ENCODE results near the gene QRICH1. TPM values are rescaled to one million over a fixed set of nuclear protein-coding genes. Genes with fewer than 3 reads are reported as not detected.
A peak's percentile ranks its signal among the peaks of the same experiment; 100 is the strongest.

QRICH1 gene
- total and polyA plus RNA-seq, 2 of the 13 experiments (the other 11 are each of a cell fraction or from before 2014, with no cell fraction given), result 52.6 to 102 TPM

GRCh38 chr3:49093853-49094767, at the start of gene QRICH1 (continued):
- TF ChIP-seq ARID5B (CRISPR knock-in tag; IDR thresholded peaks at IDR 0.05) (peak; percentile 28), ISX (CRISPR knock-in tag; conservative IDR thresholded peaks at IDR 0.05) (no peak), ZNF784 (CRISPR knock-in tag; IDR thresholded peaks at IDR 0.05; ENCODE audit: borderline replicate concordance) (peak; percentile 77), FLYWCH1 (CRISPR knock-in tag; IDR thresholded peaks at IDR 0.05) (no peak), PITX1 (CRISPR knock-in tag; IDR thresholded peaks at IDR 0.05) (peak; percentile 69; the same call in 1 of the 2 replicates), SIX1 (CRISPR knock-in tag; IDR thresholded peaks at IDR 0.05; ENCODE audit: borderline replicate concordance) (0 out of 2 replicates have a peak, but pooled peaks have one; percentile 43), EED (CRISPR knock-in tag; IDR thresholded peaks at IDR 0.05) (peak; percentile 26; the same call in 1 of the 2 replicates), ZNF724P (CRISPR knock-in tag; IDR thresholded peaks at IDR 0.05; ENCODE audit: borderline replicate concordance) (no peak), MED1 (CRISPR knock-in tag; IDR thresholded peaks at IDR 0.05) (peak; percentile 60), ZNF841 (CRISPR knock-in tag; IDR thresholded peaks at IDR 0.05; ENCODE audit: borderline replicate concordance) (no peak), REPIN1 (CRISPR knock-in tag; IDR thresholded peaks at IDR 0.05; ENCODE audit: borderline replicate concordance, low read depth) (peak; percentile 79; the same call in 1 of the 2 replicates), SMAD3 (CRISPR knock-in tag; IDR thresholded peaks at IDR 0.05) (peak; percentile 43), TRIM24 (CRISPR knock-in tag; IDR thresholded peaks at IDR 0.05) (no peak), GMEB1 (CRISPR knock-in tag; IDR thresholded peaks at IDR 0.05; ENCODE audit: borderline replicate concordance) (peak; percentile 66; the same call in 1 of the 2 replicates), CEBPG (CRISPR knock-in tag; IDR thresholded peaks at IDR 0.05) (0 out of 2 replicates have a peak, but pooled peaks have one; percentile 11), TCF12 (IDR thresholded peaks at IDR 0.05) (no peak), TCF12 (CRISPR knock-in tag; IDR thresholded peaks at IDR 0.05) (no peak; the same call in 1 of the 2 replicates)
- TF ChIP-seq, protein P1, sequence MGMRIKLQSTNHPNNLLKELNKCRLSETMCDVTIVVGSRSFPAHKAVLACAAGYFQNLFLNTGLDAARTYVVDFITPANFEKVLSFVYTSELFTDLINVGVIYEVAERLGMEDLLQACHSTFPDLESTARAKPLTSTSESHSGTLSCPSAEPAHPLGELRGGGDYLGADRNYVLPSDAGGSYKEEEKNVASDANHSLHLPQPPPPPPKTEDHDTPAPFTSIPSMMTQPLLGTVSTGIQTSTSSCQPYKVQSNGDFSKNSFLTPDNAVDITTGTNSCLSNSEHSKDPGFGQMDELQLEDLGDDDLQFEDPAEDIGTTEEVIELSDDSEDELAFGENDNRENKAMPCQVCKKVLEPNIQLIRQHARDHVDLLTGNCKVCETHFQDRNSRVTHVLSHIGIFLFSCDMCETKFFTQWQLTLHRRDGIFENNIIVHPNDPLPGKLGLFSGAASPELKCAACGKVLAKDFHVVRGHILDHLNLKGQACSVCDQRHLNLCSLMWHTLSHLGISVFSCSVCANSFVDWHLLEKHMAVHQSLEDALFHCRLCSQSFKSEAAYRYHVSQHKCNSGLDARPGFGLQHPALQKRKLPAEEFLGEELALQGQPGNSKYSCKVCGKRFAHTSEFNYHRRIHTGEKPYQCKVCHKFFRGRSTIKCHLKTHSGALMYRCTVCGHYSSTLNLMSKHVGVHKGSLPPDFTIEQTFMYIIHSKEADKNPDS (CRISPR knock-in tag; IDR thresholded peaks at IDR 0.05), result no peak

All from HepG2 (cell line).